ENCODE measurements around the gene GUCA1C.

- TF ChIP-seq POLR2A (IDR thresholded peaks at IDR 0.05; ENCODE audit: low read depth, low read length) (no peak), SPI1 (IDR thresholded peaks at IDR 0.05; ENCODE audit: borderline replicate concordance, insufficient read depth, low read depth, low read length) (no peak), EP300 (IDR thresholded peaks at IDR 0.05; ENCODE audit: borderline replicate concordance in 1 of 2, control insufficient read depth in 1 of 2, low read depth in 2 of 2, low read length in 2 of 2) (no peak), ZSCAN29 (IDR thresholded peaks at IDR 0.05) (no peak), BCL11A (IDR thresholded peaks at IDR 0.05; ENCODE audit: low read depth, low read length) (no peak), ATF2 (IDR thresholded peaks at IDR 0.05; ENCODE audit: low read length) (no peak)
- TF ChIP-seq, protein P1, sequence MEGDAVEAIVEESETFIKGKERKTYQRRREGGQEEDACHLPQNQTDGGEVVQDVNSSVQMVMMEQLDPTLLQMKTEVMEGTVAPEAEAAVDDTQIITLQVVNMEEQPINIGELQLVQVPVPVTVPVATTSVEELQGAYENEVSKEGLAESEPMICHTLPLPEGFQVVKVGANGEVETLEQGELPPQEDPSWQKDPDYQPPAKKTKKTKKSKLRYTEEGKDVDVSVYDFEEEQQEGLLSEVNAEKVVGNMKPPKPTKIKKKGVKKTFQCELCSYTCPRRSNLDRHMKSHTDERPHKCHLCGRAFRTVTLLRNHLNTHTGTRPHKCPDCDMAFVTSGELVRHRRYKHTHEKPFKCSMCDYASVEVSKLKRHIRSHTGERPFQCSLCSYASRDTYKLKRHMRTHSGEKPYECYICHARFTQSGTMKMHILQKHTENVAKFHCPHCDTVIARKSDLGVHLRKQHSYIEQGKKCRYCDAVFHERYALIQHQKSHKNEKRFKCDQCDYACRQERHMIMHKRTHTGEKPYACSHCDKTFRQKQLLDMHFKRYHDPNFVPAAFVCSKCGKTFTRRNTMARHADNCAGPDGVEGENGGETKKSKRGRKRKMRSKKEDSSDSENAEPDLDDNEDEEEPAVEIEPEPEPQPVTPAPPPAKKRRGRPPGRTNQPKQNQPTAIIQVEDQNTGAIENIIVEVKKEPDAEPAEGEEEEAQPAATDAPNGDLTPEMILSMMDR (IDR thresholded peaks at IDR 0.05 in 2 of 3, conservative IDR thresholded peaks at IDR 0.05 in 1 of 3; ENCODE audit: control insufficient read depth in 2 of 3, extremely low read depth in 1 of 3, insufficient read depth in 1 of 3, low read depth in 3 of 3, low read length in 3 of 3), result no peak
- TF ChIP-seq, protein P2, sequence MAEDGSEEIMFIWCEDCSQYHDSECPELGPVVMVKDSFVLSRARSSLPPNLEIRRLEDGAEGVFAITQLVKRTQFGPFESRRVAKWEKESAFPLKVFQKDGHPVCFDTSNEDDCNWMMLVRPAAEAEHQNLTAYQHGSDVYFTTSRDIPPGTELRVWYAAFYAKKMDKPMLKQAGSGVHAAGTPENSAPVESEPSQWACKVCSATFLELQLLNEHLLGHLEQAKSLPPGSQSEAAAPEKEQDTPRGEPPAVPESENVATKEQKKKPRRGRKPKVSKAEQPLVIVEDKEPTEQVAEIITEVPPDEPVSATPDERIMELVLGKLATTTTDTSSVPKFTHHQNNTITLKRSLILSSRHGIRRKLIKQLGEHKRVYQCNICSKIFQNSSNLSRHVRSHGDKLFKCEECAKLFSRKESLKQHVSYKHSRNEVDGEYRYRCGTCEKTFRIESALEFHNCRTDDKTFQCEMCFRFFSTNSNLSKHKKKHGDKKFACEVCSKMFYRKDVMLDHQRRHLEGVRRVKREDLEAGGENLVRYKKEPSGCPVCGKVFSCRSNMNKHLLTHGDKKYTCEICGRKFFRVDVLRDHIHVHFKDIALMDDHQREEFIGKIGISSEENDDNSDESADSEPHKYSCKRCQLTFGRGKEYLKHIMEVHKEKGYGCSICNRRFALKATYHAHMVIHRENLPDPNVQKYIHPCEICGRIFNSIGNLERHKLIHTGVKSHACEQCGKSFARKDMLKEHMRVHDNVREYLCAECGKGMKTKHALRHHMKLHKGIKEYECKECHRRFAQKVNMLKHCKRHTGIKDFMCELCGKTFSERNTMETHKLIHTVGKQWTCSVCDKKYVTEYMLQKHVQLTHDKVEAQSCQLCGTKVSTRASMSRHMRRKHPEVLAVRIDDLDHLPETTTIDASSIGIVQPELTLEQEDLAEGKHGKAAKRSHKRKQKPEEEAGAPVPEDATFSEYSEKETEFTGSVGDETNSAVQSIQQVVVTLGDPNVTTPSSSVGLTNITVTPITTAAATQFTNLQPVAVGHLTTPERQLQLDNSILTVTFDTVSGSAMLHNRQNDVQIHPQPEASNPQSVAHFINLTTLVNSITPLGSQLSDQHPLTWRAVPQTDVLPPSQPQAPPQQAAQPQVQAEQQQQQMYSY (CRISPR knock-in tag; IDR thresholded peaks at IDR 0.05), result no peak
- TF ChIP-seq, protein P3, sequence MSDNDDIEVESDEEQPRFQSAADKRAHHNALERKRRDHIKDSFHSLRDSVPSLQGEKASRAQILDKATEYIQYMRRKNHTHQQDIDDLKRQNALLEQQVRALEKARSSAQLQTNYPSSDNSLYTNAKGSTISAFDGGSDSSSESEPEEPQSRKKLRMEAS (IDR thresholded peaks at IDR 0.05; ENCODE audit: low read depth, low read length), result no peak
- TF ChIP-seq, protein P4, sequence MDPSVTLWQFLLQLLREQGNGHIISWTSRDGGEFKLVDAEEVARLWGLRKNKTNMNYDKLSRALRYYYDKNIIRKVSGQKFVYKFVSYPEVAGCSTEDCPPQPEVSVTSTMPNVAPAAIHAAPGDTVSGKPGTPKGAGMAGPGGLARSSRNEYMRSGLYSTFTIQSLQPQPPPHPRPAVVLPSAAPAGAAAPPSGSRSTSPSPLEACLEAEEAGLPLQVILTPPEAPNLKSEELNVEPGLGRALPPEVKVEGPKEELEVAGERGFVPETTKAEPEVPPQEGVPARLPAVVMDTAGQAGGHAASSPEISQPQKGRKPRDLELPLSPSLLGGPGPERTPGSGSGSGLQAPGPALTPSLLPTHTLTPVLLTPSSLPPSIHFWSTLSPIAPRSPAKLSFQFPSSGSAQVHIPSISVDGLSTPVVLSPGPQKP (IDR thresholded peaks at IDR 0.05; ENCODE audit: low read depth, low read length), result no peak
These were observed 43.9 kb downstream of the GUCA1C start for GRCh38 chr3:108909799-108910198.

Measured in GM12878 (cell line).